GM21528 (cell line): ENCODE data around the gene VSNL1.

Source experiments
- ATAC-seq: cut with Tn5 transposase; IDR thresholded peaks from one replicate; pipeline ENCODE4 v1.9.1; 2021; ENCODE audit warnings: mild to moderate bottlenecking, moderate library complexity; ENCODE audit not compliant: unreplicated experiment, low FRiP score

The VSNL1 gene

DNA sequence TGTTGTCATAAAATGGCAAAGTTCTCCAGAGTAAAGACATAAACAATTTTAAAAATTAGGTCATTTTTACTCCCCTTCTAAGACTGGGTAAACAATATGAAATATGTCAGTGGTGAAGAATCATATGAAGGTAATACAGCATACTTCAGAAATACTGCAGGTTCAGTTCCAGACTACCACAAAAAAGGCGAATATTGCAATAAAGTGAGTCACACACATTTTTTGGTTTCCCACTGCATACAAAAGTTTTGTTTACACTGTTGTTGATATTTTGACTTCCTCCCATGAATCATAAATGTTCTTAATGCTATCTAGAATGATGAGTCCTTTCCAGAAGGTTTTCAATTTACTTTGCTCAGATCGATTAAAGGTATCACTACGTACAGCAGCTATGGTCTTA lies 139.6 kb downstream of the VSNL1 start:
- ATAC-seq: no peak

DNA sequence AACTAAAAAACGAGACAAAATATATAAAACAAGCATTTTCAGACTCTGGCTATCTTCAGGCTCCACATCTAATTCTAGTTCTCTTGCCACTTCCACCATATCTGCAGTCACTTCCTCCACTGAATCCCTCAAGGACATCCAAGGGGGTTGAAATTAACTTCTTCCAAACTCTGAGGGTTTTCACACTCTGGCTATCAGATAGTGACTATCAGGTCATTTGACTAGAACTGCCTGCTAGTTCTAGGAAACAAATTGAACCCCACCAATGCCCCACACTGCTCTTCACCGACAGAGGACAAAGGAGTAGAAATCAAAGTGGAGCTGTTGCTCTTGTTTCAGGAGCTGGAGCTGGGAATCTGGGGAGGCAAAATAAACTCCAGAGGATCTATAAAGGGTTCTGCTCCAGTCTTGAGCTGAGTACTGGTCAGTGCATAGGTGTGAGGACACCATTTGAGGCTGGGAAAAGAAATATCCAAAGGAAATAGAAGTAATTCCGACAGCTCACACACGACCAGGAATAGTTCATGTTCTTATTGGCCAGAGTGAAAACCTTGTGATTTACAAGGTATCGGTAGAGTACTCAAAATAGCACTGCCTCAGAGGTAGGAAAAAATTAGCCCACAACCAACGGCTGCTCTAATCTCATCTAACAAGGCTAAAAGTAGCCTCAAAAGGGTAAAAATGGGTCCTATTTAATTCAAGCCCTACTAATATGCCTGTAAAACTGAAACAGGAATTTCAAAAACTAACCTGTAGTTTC lies 141.8 kb downstream of the VSNL1 start:
- no peak for ATAC-seq

DNA sequence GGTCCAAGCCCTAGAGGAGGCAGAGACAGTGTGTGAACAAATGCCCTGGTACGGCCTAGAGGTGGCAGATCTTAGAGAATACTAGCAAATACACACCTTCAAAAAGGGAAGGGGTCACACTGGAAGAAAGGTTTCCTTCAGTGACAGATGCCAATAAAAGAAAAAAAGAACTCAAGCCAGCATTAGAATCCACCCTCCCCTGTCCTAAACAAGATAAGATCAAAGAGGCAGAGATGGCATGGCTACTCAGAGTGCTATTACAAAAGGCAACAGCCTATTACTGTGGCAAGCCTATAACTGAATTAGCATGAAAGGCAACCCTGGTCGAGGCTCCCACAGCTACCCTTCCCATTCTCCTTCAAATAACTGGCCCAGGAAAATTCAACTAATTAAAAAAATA lies 143.5 kb downstream of the VSNL1 start:
- ATAC-seq: no peak

DNA sequence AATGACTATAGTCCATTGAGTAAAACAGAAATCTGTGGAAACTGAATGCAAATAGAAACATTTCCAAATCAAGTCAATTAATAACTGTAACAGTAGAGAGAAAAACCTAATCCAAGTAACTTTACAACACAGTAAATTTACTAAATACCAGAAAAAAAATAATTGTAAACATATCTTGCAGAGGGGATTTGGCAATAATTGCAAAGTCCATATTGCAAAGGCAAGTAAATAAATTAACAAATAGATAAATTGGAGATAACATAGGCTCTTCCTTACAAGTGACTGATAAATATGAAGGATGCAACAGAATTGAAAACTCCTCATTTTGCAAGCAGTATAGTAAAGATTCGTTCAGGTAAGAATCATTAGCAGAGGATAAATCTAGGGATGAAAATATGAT lies 148.1 kb downstream of the VSNL1 start:
- ATAC-seq: no peak

DNA sequence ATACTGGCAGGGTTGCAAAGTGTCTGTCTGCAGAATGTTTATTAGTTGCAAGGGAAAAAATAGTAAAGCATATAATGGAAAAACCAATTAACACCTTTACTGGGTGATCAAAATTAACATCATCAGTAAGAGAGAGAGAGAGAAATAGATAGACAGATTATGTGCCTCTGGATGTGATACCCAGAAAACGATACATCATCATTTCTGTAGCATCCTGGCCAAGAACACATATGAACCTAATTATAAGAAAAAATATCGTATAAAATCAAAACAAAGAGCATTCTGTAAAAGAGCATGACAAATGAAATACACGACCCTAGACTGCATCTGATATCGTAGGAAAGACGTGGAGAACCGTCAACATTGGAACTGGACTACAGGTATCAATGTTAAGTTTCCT lies 148.5 kb downstream of the VSNL1 start:
- ATAC-seq: no peak

DNA sequence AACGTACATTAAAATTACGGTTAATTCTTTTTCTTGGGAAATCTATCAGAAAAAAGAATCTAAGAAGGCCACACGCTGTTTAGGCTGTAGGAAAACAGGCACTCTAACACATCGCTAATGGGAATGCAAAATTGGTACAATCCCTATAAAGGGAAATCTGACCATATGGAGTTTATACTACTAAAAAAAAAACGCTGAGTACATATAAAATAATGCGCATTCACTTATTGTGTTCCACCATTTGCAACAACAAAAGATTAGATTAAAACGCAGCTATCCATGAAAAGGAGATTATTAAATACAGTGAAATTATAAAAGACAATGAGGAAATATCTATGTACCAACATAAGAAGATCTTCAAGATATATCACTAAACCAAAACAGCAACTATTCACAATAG lies 150.3 kb downstream of the VSNL1 start:
- ATAC-seq: no peak
